ENCODE results near the gene UBE2J1.

GRCh38 chr6:89286516-89286915 is 66.0 kb downstream of the UBE2J1 start:
- TF ChIP-seq SP2 (tag by site-specific recombination; IDR thresholded peaks at IDR 0.05) (no peak), CTCF (tag by site-specific recombination; IDR thresholded peaks at IDR 0.05) (no peak), TCF7L2 (IDR thresholded peaks at IDR 0.05; ENCODE audit: borderline replicate concordance, low read depth, low read length) (no peak), ZNF16 (tag by site-specific recombination; IDR thresholded peaks at IDR 0.05; ENCODE audit: low read depth) (no peak), MZF1 (tag by site-specific recombination; IDR thresholded peaks at IDR 0.05; ENCODE audit: borderline replicate concordance) (no peak)

Data from HEK293 (cell line).